Measurements from ENCODE around the gene B3GNT3. TPM values are rescaled to one million over a fixed set of nuclear protein-coding genes. Genes with fewer than 3 reads are reported as not detected.
A peak's percentile ranks its signal among the peaks of the same experiment; 100 is the strongest.

Gene B3GNT3
- total RNA-seq, 1 experiment from 2014 or later = 22.2 TPM

DNA sequence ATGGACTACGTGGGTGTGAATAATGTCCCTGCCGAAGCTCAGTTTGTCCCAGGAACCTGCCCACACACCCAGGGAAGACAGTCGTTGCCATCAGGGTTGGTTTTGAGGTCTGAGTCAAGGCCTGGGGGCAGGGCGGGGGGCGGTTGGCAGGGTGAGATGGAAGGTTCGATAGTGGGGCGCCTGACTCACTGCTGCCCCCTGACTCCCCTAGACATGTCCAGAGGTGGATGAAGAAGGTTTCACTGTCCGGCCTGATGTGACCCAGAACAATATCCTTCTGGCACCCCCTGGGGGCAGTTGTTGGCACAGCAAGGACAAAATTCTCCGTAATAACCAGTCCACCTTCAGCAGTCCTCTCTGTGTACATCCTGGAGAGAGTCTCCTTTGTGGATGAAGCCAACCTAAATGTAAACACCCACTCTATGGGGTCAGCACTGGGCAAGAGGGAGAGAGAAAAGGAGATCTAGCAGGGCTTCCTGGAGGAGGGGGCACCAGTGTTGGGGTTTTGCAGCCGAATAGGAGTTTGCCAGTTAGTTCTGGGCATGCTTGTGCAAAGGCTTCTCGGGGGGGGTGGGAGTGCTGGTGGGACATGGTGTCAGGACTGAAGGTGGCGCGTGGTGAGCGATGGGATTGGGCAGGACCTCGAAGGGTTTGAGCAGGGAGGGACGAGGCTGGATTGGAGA lies 19.6 kb upstream of the B3GNT3 start:
- Histone ChIP-seq H3K4me2 (ENCODE audit: low read length) (peak overlapping the region; percentile 41), H3K27ac (ENCODE audit: low read depth, low read length) (no peak overlapping the region; the same call in 1 of the 2 replicates), H3K4me3 (replicated peaks in 1 of 2; ENCODE audit: low read depth in 1 of 2, low read length in 2 of 2) (no peak overlapping the region), H4K20me1 (ENCODE audit: insufficient read depth) (no peaks in the 10 kb centered on the region), H3K9ac (ENCODE audit: low read length) (no peak overlapping the region), H3K36me3 (ENCODE audit: control insufficient read depth in 1 of 2, insufficient read depth in 2 of 2, low read length in 2 of 2) (no peaks in the 10 kb centered on the region), H3K27me3 (ENCODE audit: insufficient read depth, low read length) (no peaks in the 10 kb centered on the region), H3K79me2 (ENCODE audit: insufficient read depth, low read length) (no peaks in the 10 kb centered on the region), H2AFZ (ENCODE audit: low read depth, low read length, poor library complexity, severe bottlenecking) (no peak overlapping the region), H3K9me3 (ENCODE audit: control insufficient read depth in 1 of 2, insufficient read depth in 1 of 2, low read depth in 1 of 2, low read length in 2 of 2) (no peaks in the 10 kb centered on the region), H3K9me2 (ENCODE audit: insufficient read depth) (no peaks in the 10 kb centered on the region), H3K4me1 (ENCODE audit: control insufficient read depth in 1 of 2, insufficient read depth in 2 of 2, low read length in 2 of 2) (peaks cover 21 to 40% of the 10 kb centered on the region in 2 experiments)
- TF ChIP-seq EGR1 (IDR thresholded peaks at IDR 0.05; ENCODE audit: low read depth) (no peak), TCF7L2 (IDR thresholded peaks at IDR 0.05; ENCODE audit: borderline replicate concordance, extremely low read depth, insufficient read depth, insufficient read length) (no peak), RAD21 (IDR thresholded peaks at IDR 0.05; ENCODE audit: low read depth) (peak; percentile 87), SP1 (IDR thresholded peaks at IDR 0.05; ENCODE audit: low read depth) (no peak)
- TF ChIP-seq, protein P1, sequence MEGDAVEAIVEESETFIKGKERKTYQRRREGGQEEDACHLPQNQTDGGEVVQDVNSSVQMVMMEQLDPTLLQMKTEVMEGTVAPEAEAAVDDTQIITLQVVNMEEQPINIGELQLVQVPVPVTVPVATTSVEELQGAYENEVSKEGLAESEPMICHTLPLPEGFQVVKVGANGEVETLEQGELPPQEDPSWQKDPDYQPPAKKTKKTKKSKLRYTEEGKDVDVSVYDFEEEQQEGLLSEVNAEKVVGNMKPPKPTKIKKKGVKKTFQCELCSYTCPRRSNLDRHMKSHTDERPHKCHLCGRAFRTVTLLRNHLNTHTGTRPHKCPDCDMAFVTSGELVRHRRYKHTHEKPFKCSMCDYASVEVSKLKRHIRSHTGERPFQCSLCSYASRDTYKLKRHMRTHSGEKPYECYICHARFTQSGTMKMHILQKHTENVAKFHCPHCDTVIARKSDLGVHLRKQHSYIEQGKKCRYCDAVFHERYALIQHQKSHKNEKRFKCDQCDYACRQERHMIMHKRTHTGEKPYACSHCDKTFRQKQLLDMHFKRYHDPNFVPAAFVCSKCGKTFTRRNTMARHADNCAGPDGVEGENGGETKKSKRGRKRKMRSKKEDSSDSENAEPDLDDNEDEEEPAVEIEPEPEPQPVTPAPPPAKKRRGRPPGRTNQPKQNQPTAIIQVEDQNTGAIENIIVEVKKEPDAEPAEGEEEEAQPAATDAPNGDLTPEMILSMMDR (IDR thresholded peaks at IDR 0.05 in 2 of 3, conservative IDR thresholded peaks at IDR 0.05 in 1 of 3; ENCODE audit: borderline replicate concordance in 1 of 3, insufficient read depth in 1 of 3, low read depth in 2 of 3, low read length in 2 of 3) = peak; percentile 82 to 93 (median 84)
- no TSS peak for BruUV-seq (replicated peaks)
- ATAC-seq (peak; percentile 16), DNase-seq (ENCODE audit: low read depth, low spot score) (no peak)
- CTCF ChIA-PET = interaction anchor here (0.5 to 3.5 kb wide), 12 partner anchors 9 to 321 kb away, joined by 3 to 29 read pairs (median 4); partner anchors contain the start of genes B3GNT3 and RPL18A
- RAD21 ChIA-PET (ENCODE audit: low non-redundant PET in 1 of 2, low total read pairs in 2 of 2, uncharacterized antibody in 2 of 2, unreplicated experiment in 2 of 2) = interaction anchor here (0.6 to 1.2 kb wide), 3 partner anchors 9 to 334 kb away, joined by 3 to 4 read pairs (median 3); no protein-coding TSS in a partner anchor
- POLR2A ChIA-PET = interaction anchor here (0.6 to 1.2 kb wide), 3 partner anchors 9 to 84 kb away, joined by 3 to 4 read pairs (median 3); partner anchors contain the start of gene RPL18A
- intact Hi-C loops (cut with micrococcal nuclease) = loop anchor here (1.0 to 5.0 kb wide), 5 partner anchors 73 to 322 kb away; partner anchors contain the start of genes CCDC124 and PGLS

Data from HCT116 (cell line).